Measurements from ENCODE around the gene MSH5.
"Not testable (repeated sequence)": the region's sequence is repeated elsewhere in the genome, so short reads cannot be mapped to it uniquely, and the experiment has no call there.

Gene MSH5

GRCh38 chr6:31705931-31706330, 33.9 kb upstream of the MSH5 start:
- no peak overlapping the region for H3K27ac ChIP-seq
- H3K4me1 ChIP-seq (ENCODE audit: low read depth, poor library complexity, severe bottlenecking), result peaks cover 20% of the 10 kb centered on the region
- H4K20me1 ChIP-seq (ENCODE audit: insufficient read depth), result no peaks in the 10 kb centered on the region
- no peak overlapping the region for H3K4me2 ChIP-seq
- no peaks in the 10 kb centered on the region for H3K36me3 ChIP-seq (ENCODE audit: insufficient read depth)
- H3K27me3 ChIP-seq (ENCODE audit: insufficient read depth, low read depth), result 0 out of 2 replicates have a peak, but pooled peaks cover 2% of the 10 kb centered on the region
- no peak overlapping the region for H3K4me3 ChIP-seq (IDR thresholded peaks at IDR 0.05; ENCODE audit: insufficient read depth, low read depth, low read length)
- TF ChIP-seq CTCF (conservative IDR thresholded peaks at IDR 0.05; ENCODE audit: low read depth, low read length), result no peak
- H3K9ac ChIP-seq, result no peak overlapping the region
- no peak overlapping the region for H2AFZ ChIP-seq (ENCODE audit: low read depth)
- 0 out of 2 replicates have a peak, but pooled peaks cover 11% of the 10 kb centered on the region for H3K79me2 ChIP-seq (ENCODE audit: insufficient read depth, low read depth)

- Histone ChIP-seq H3K36me3 (ENCODE audit: insufficient read depth) (no peaks in the 10 kb centered on the region), H3K4me3 (IDR thresholded peaks at IDR 0.05; ENCODE audit: insufficient read depth, low read depth, low read length) (no peak within 1 kb of the TSS), H2AFZ (ENCODE audit: low read depth) (no peak within 1 kb of the TSS), H3K4me2 (no peak within 1 kb of the TSS), H3K4me1 (ENCODE audit: low read depth, poor library complexity, severe bottlenecking) (peaks cover 17% of the 10 kb centered on the region), H3K79me2 (ENCODE audit: insufficient read depth, low read depth) (0 out of 2 replicates have a peak, but pooled peaks cover 11% of the 10 kb centered on the region), H4K20me1 (ENCODE audit: insufficient read depth) (no peaks in the 10 kb centered on the region), H3K27me3 (ENCODE audit: insufficient read depth, low read depth) (0 out of 2 replicates have a peak, but pooled peaks cover 2% of the 10 kb centered on the region), H3K27ac (no peak within 1 kb of the TSS), H3K9ac (no peak within 1 kb of the TSS)
- no peak for TF ChIP-seq CTCF (conservative IDR thresholded peaks at IDR 0.05; ENCODE audit: low read depth, low read length)
Observed at GRCh38 chr6:31706599-31706998, 33.2 kb upstream of the MSH5 start, which contains the start of gene LY6G6F. Gene LY6G6F (plus strand): TSS chr6:31706866. CDS start chr6:31706907, 41 bp downstream.

- H3K79me2 ChIP-seq (ENCODE audit: insufficient read depth, low read depth), result 0 out of 2 replicates have a peak, but pooled peaks cover under 1% of the 10 kb centered on the region
- H3K4me1 ChIP-seq (ENCODE audit: low read depth, poor library complexity, severe bottlenecking), result peaks cover 13% of the 10 kb centered on the region
- no peaks in the 10 kb centered on the region for H4K20me1 ChIP-seq (ENCODE audit: insufficient read depth)
- H3K9ac ChIP-seq, result no peak overlapping the region
- H3K4me2 ChIP-seq, result no peak overlapping the region
- H3K4me3 ChIP-seq (IDR thresholded peaks at IDR 0.05; ENCODE audit: insufficient read depth, low read depth, low read length), result no peak overlapping the region
- 0 out of 2 replicates have a peak, but pooled peaks cover 2% of the 10 kb centered on the region for H3K27me3 ChIP-seq (ENCODE audit: insufficient read depth, low read depth)
- no peak overlapping the region for H3K27ac ChIP-seq
- TF ChIP-seq CTCF (conservative IDR thresholded peaks at IDR 0.05; ENCODE audit: low read depth, low read length), result no peak
- no peaks in the 10 kb centered on the region for H3K36me3 ChIP-seq (ENCODE audit: insufficient read depth)
- H2AFZ ChIP-seq (ENCODE audit: low read depth), result no peak overlapping the region
Observed at GRCh38 chr6:31707701-31708100, 32.1 kb upstream of the MSH5 start.

GRCh38 chr6:31708224-31708623, 31.6 kb upstream of the MSH5 start:
- H3K4me2 ChIP-seq, result no peak overlapping the region
- H3K4me1 ChIP-seq (ENCODE audit: low read depth, poor library complexity, severe bottlenecking), result peaks cover 13% of the 10 kb centered on the region

GRCh38 chr6:31709157-31709556, 30.6 kb upstream of the MSH5 start:
- not testable (repeated sequence) for H3K4me3 ChIP-seq (IDR thresholded peaks at IDR 0.05; ENCODE audit: insufficient read depth, low read depth, low read length); H3K4me1 ChIP-seq (ENCODE audit: low read depth, poor library complexity, severe bottlenecking); H3K9ac ChIP-seq; H3K27ac ChIP-seq; H3K79me2 ChIP-seq (ENCODE audit: insufficient read depth, low read depth); H3K36me3 ChIP-seq (ENCODE audit: insufficient read depth); H3K4me2 ChIP-seq; H2AFZ ChIP-seq (ENCODE audit: low read depth); H4K20me1 ChIP-seq (ENCODE audit: insufficient read depth); H3K27me3 ChIP-seq (ENCODE audit: insufficient read depth, low read depth)

More at GRCh38 chr6:31708224-31708623, 31.6 kb upstream of the MSH5 start:
- no peaks in the 10 kb centered on the region for H3K36me3 ChIP-seq (ENCODE audit: insufficient read depth)
- no peak overlapping the region for H3K27ac ChIP-seq
- H3K4me3 ChIP-seq (IDR thresholded peaks at IDR 0.05; ENCODE audit: insufficient read depth, low read depth, low read length), result no peak overlapping the region
- TF ChIP-seq CTCF (conservative IDR thresholded peaks at IDR 0.05; ENCODE audit: low read depth, low read length), result no peak
- 0 out of 2 replicates have a peak, but pooled peaks cover 2% of the 10 kb centered on the region for H3K27me3 ChIP-seq (ENCODE audit: insufficient read depth, low read depth)
- no peak overlapping the region for H3K9ac ChIP-seq
- no peaks in the 10 kb centered on the region for H3K79me2 ChIP-seq (ENCODE audit: insufficient read depth, low read depth)
- H4K20me1 ChIP-seq (ENCODE audit: insufficient read depth), result no peaks in the 10 kb centered on the region
- no peak overlapping the region for H2AFZ ChIP-seq (ENCODE audit: low read depth)
